Left forelimb (tissue), 1 donor: ENCODE results near the gene OXNAD1.

Experiments
- DNase-seq: peaks from one replicate; pipeline ENCODE4 v3.0.0-alpha.2; 2018; ENCODE audit warnings: low spot score

Gene OXNAD1

DNA sequence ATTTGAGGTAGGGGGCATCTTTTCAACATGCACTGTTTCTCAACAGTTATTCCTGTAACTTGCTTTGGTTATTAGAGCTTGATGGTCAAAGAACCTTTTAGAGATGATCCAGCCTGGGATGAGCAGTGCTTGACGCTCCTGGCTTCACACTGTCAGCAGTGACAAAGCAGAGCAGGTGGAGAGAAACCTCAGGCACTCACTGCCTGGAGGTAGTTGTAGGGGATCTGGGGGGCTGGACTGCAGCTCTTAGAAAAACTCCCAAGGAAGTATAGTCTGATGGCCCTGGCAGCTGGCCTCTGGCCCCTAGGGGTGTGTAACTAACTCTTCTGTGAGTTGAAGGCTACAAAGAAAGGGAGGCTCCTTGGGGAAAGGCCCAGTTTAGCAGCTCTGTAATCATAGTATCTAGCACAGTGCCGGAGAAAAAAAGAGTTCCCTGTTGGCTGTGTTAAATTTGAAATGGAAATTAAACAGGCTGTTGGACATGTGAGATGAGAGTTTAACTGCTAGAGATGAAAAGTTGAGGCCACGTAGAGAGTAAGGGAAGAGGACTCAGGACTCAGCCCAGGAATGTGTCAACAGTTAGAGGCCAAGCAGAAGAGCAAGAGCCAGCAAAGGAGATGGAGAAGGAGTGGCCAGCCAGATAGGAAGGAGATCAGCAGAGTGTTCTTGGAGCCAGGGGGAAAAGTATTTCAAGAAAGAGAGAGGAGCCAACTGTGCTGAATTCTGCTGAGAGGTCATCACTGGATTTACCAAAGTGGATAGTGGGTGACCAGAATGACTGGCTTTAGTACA, 14.2 kb downstream of the OXNAD1 start:
- no peak for DNase-seq

GRCh38 chr3:16280671-16281070, 15.7 kb downstream of the OXNAD1 start:
- DNase-seq, result no peak

GRCh38 chr3:16284633-16285032, 19.6 kb downstream of the OXNAD1 start:
- DNase-seq, result no peak

- DNase-seq, result no peak
Observed at GRCh38 chr3:16286161-16286560, 21.1 kb downstream of the OXNAD1 start.

DNA sequence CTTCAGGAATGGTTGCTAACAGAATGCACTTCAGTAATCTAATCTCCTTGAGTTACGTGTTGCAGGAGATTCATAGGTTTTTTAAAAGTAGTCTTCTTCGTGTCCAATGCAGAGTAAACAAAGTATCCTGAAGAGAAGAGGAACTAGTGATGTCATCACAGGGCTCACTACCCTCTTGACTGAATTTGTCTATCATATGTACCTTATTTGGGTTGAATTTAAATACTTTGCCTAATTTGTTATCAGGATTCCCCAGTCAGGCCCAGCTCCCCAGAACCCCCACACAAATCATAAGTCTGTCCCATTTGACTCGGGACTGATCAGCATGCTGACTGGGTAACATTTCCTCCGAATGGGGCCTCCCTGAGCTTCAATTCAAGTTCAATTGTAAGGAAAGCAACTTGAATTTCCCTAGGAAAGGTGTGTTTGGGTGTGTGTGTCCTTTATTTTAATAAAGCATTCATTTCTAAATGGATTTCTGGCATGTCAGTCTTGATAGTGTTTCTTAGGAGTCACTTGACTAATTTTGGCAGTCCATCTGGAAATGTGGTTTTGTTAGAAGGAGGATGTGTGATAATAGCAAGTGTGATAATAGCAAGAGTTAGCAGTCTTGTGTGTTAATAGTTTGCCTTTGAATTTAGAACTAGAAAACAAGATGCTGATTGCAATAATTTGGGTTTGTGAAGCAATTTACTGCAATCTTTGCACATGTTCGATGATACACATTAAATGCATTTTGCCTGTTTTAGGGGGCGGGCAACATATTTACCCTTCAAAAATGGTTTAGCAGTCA, 21.9 kb downstream of the OXNAD1 start:
- DNase-seq, result no peak

DNA sequence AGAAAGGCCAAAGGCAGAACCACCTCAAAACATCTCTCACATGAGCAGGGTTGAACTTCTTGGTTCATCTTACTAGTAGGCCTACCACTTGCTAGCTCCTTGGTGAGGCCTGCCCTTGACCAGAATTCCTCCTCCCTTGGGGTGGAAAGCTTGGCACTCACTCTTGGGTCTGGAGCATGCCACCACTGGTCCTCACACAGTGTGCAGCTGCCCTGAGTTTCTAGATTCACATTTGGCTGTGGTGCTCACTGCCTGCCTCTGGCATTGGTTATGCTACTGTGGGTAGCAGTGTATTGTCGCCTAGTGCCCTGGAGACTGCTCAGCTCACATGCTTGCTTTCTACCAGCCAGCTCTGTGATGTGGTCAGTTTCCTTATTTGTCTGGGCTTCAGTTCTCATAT, 23.7 kb downstream of the OXNAD1 start:
- DNase-seq, result no peak

- no peak for DNase-seq
Observed at GRCh38 chr3:16289144-16289889, 24.3 kb downstream of the OXNAD1 start.

- DNase-seq, result no peak
Observed at GRCh38 chr3:16290007-16290826, 25.2 kb downstream of the OXNAD1 start.

DNA sequence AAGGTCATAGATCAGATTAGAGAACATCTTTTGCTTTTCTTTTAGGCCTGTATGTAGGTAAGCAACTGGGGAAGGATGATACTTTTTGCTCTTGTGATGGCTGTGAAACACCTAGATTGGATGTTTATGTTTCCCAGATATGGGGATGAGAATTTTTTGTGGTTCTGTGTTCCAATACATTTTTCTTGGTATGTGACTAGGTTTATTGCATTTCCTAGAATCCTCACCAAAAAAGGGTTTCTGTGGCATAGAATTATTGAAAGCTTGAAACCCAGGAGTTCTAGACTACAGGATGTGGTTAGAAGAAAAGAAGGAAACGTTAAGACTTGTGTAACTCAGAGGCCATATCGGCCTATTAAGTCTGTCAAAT, 25.8 kb downstream of the OXNAD1 start:
- DNase-seq, result no peak

DNA sequence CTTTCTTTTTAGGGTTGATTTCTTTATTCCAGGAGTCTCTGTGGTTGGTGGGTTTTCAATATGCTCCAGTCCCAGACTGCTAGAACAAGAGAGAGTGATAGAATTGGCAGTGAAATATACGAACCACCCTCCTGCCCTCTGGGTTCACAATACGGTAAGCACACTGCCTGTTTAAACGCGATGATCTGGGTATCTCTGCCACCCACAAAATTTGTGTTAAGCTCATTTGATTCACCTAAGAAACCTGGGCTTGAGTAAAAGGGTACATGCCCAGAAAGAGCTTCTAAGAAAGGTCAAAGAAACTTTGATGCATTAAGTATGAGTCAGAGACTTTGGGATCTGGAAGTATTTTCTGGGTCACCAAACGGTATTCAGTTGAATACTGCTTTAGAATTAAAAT, 29.8 kb downstream of the OXNAD1 start:
- no peak for DNase-seq

- DNase-seq, result no peak
Observed at GRCh38 chr3:16295298-16295890, 30.4 kb downstream of the OXNAD1 start.

- no peak for DNase-seq
Observed at GRCh38 chr3:16297997-16298885, 33.2 kb downstream of the OXNAD1 start.

DNA sequence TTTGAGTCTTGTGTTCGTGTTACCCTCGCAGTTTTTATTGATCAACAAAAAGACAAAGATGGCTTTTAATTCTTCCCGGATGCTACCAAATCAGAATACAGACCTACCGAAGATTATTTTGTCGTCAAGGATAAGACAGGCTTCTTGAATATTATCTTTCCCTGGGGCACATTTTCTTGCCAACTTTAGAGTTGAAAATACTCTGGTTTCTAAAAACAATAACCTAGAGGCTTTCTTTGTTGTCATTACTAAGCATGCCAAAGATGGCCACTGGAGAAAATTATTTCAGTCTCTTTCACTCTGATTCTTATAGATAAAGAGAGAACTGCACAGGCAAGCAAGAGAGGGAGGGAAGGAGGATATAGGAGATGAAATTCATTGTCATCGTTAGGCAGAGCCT, 33.9 kb downstream of the OXNAD1 start:
- DNase-seq, result no peak

GRCh38 chr3:16299746-16300145, 34.7 kb downstream of the OXNAD1 start:
- no peak for DNase-seq

GRCh38 chr3:16300307-16300706, 35.3 kb downstream of the OXNAD1 start:
- no peak for DNase-seq

DNA sequence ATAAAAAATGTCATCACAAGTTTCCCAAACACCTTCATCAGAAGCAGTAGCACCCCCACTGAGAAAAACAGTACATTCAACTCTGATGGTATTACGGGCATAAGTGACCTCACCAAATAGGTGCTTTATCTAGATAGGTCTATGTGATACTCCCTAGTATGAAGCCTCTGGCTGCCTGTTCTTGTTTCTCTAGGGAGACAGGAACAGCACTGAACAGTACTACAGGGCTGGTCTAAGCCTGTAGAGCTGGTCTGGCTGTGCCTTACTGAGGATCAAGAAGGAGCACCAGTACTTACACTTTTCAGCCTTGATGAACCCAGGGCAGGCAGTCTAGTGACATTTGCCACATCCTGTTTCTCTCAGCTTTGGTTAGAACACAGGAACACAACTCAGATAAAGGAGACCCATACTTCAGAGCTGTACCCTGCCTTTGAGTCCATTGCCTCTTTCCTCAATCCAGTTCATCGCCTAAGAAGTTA, 35.9 kb downstream of the OXNAD1 start:
- no peak for DNase-seq

- no peak for DNase-seq
Observed at GRCh38 chr3:16301507-16301906, 36.5 kb downstream of the OXNAD1 start.

- DNase-seq, result no peak
Observed at GRCh38 chr3:16302082-16302631, 37.1 kb downstream of the OXNAD1 start.

DNA sequence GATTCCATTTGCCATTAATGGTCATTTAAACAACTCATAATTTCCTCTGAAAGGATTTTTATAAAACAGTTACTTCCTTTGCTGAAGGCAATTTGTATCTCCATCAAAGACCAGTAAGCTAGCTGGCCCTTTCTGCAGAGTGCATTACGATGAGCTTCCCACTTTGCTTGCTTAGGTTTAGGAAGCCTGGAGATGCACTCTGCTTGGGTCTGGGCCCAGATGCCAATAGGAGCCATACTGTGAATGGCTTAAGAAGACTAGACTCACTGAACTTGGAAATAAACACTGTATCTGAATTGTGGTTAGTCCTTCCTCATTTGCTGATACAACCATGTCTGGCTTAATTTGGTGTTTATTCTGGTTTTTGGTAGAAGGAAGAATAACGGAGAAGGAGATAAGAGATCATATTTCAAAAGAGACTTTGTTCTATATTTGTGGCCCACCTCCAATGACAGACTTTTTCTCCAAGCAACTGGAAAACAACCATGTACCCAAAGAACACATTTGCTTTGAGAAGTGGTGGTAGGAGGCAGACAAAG, 38.1 kb downstream of the OXNAD1 start:
- no peak for DNase-seq
